Measurements from ENCODE around the gene CELF2. TPM values are rescaled to one million over a fixed set of nuclear protein-coding genes. Genes with fewer than 3 reads are reported as not detected.

CELF2 gene
- total and polyA plus RNA-seq, 2 experiments from 2014 or later: 16.6 to 26.9 TPM

DNA sequence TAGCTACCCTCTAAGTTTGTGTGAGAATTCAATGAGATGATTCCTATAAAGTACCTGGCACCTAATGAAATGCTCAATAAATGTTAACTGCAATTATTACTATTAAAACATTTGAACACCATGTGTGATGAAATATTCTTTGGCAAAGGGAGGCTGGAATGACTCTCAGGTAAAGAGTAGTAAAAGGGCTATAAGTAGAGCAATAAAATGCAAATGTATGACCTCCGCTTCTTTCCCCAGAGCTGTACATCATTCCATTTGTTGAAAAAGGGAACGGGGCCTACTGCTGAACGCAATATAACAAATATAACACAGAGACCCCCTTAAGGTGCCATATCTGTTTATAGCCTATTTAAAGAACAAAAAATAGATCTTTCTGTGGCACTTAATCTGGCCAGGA lies 27.8 kb downstream of the CELF2 start:
- Histone ChIP-seq H3K9me3 (ENCODE audit: low read depth) (no peaks in the 10 kb centered on the region), H3K9me2 (replicated peaks; ENCODE audit: insufficient read depth) (no peaks in the 10 kb centered on the region), H3K79me2 (peaks cover 7% of the 10 kb centered on the region), H3K4me1 (ENCODE audit: insufficient read depth) (no peaks in the 10 kb centered on the region), H3K36me3 (replicated peaks; ENCODE audit: insufficient read depth, low read depth) (no peaks in the 10 kb centered on the region), H3K4me2 (no peak overlapping the region), H3K4me3 (no peak overlapping the region), H4K20me1 (ENCODE audit: insufficient read depth, poor library complexity, severe bottlenecking) (no peaks in the 10 kb centered on the region), H3K27me3 (peaks cover 3% of the 10 kb centered on the region), H3K27ac (no peak overlapping the region), H2AFZ (no peak overlapping the region)
- no peak for TF ChIP-seq EZH2phosphoT487 (IDR thresholded peaks at IDR 0.05; ENCODE audit: low read depth, severe bottlenecking, unreplicated experiment)
- WGBS (ENCODE audit: low lambda C conversion rate, missing lambda C conversion rate): 81% methylated on average over 3 of the region's 3 CpGs
- DNase-seq (ENCODE audit: low spot score): no peak

DNA sequence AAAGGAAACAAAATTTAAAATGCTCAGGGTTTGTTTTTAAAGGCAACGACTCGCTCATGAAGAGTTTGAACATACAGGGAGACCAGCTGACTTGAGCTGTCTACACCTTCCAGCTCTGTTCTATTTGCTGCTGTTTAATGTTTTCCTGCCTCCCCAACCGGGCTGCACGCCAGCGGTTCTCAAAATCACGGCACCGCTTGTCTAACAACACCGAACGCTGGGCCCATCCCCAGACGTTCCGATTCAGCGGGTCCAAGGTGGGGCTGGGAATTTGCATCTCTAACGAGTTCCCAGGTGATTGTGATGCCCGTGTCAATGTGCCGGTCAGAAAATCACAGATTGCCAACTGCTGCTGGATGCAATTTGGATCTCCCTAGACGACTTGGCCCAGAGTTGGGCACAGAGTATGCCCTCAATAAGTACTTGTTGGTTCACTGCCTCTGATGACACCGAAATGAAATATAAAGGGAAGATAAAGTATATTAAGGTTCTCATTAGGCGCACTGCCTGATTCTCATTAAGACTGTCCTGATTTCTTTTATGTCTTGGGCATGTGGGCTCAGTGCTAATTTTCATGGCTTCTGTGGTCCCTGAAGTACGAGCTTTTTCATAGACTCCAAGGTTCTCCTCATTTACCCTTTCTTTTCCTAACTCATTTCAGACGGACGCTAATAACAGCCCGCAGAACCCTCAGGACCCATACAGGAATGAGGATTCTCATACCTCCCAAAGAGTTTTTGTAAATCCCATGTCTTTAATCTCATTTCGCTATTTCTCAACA lies 28.5 kb downstream of the CELF2 start:
- Histone ChIP-seq H3K27me3 (peaks cover 3% of the 10 kb centered on the region), H3K79me2 (peaks cover 3% of the 10 kb centered on the region), H3K4me3 (no peak overlapping the region), H3K4me1 (ENCODE audit: insufficient read depth) (no peaks in the 10 kb centered on the region), H3K4me2 (no peak overlapping the region), H3K9me2 (replicated peaks; ENCODE audit: insufficient read depth) (no peaks in the 10 kb centered on the region), H2AFZ (no peak overlapping the region), H4K20me1 (ENCODE audit: insufficient read depth, poor library complexity, severe bottlenecking) (no peaks in the 10 kb centered on the region), H3K9me3 (ENCODE audit: low read depth) (no peaks in the 10 kb centered on the region), H3K36me3 (replicated peaks; ENCODE audit: insufficient read depth, low read depth) (no peaks in the 10 kb centered on the region), H3K27ac (no peak overlapping the region)
- TF ChIP-seq, protein P1, sequence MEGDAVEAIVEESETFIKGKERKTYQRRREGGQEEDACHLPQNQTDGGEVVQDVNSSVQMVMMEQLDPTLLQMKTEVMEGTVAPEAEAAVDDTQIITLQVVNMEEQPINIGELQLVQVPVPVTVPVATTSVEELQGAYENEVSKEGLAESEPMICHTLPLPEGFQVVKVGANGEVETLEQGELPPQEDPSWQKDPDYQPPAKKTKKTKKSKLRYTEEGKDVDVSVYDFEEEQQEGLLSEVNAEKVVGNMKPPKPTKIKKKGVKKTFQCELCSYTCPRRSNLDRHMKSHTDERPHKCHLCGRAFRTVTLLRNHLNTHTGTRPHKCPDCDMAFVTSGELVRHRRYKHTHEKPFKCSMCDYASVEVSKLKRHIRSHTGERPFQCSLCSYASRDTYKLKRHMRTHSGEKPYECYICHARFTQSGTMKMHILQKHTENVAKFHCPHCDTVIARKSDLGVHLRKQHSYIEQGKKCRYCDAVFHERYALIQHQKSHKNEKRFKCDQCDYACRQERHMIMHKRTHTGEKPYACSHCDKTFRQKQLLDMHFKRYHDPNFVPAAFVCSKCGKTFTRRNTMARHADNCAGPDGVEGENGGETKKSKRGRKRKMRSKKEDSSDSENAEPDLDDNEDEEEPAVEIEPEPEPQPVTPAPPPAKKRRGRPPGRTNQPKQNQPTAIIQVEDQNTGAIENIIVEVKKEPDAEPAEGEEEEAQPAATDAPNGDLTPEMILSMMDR (IDR thresholded peaks at IDR 0.05; ENCODE audit: poor library complexity): no peak
- TF ChIP-seq EZH2phosphoT487 (IDR thresholded peaks at IDR 0.05; ENCODE audit: low read depth, severe bottlenecking, unreplicated experiment): no peak
- no peak for TF ChIP-seq EZH2 (IDR thresholded peaks at IDR 0.05; ENCODE audit: borderline replicate concordance)
- no peak for DNase-seq (ENCODE audit: low spot score)
- WGBS (ENCODE audit: low lambda C conversion rate, missing lambda C conversion rate): 88% methylated on average over 23 of the region's 23 CpGs

DNA sequence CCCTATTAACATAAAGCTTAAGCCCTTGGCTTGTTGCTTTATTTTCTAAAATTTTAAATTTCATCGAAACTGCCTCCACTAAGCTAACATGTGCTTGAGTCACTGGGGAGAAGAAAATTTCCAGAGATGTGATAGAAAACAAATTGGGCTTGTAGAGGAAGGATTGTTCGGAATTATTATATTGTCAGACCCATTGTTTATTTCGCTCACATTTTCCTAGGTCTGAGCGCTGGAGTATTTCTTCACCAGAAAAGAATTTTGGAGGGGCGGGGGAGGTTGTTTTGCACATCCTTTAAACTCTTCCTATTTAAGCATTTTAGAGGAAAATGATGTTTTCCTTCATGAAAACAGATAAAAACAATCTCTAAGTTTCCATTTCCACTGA lies 29.1 kb downstream of the CELF2 start:
- Histone ChIP-seq H3K79me2 (peaks cover 3% of the 10 kb centered on the region), H3K9me2 (replicated peaks; ENCODE audit: insufficient read depth) (no peaks in the 10 kb centered on the region), H3K27ac (no peak overlapping the region), H4K20me1 (ENCODE audit: insufficient read depth, poor library complexity, severe bottlenecking) (no peaks in the 10 kb centered on the region), H3K4me3 (no peak overlapping the region), H3K9me3 (ENCODE audit: low read depth) (no peaks in the 10 kb centered on the region), H3K4me1 (ENCODE audit: insufficient read depth) (no peaks in the 10 kb centered on the region), H3K27me3 (peaks cover 3% of the 10 kb centered on the region), H2AFZ (no peak overlapping the region), H3K36me3 (replicated peaks; ENCODE audit: insufficient read depth, low read depth) (no peaks in the 10 kb centered on the region), H3K4me2 (no peak overlapping the region)
- WGBS (ENCODE audit: low lambda C conversion rate, missing lambda C conversion rate): 96% methylated on average over 5 of the region's 5 CpGs
- TF ChIP-seq, protein P1 (IDR thresholded peaks at IDR 0.05; ENCODE audit: poor library complexity): no peak
- TF ChIP-seq EZH2 (IDR thresholded peaks at IDR 0.05; ENCODE audit: borderline replicate concordance) (no peak), EZH2phosphoT487 (IDR thresholded peaks at IDR 0.05; ENCODE audit: low read depth, severe bottlenecking, unreplicated experiment) (no peak)
- no peak for DNase-seq (ENCODE audit: low spot score)

DNA sequence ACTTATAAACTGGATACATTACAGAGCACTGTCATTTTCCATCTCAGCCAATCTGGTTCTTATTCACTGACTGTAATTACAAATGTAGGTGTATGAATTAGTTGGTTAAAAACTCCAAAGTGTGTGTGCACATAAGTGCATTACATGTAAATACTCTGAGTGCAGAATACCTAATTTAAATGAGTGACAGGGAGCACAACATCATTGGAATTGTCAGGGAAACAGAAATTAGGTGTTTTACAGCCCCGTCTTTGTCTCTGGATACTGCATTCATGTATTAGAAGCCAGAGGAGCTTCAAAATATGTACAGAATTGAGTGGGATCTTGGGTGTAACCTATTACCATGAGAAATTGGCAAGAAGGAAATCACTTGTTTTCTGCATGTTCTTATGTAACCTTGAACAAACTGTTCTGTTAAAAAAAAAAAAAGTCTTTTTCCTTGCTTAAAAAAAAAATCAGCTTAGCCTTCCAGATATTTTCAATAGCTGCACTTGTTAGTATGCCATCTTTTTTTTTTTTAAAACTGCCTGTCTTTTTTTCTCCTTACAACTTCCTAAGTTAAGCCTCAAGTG lies 31.1 kb downstream of the CELF2 start:
- WGBS (ENCODE audit: low lambda C conversion rate, missing lambda C conversion rate): 84% methylated on average over 1 of the region's 1 CpG
- peaks cover 3% of the 10 kb centered on the region for H3K27me3 ChIP-seq
- no peaks in the 10 kb centered on the region for H3K4me1 ChIP-seq (ENCODE audit: insufficient read depth)
- no peak for TF ChIP-seq EZH2phosphoT487 (IDR thresholded peaks at IDR 0.05; ENCODE audit: low read depth, severe bottlenecking, unreplicated experiment)
- TF ChIP-seq EZH2 (IDR thresholded peaks at IDR 0.05; ENCODE audit: borderline replicate concordance): no peak
- TF ChIP-seq, protein P1 (IDR thresholded peaks at IDR 0.05; ENCODE audit: poor library complexity): no peak
- no peak overlapping the region for H2AFZ ChIP-seq
- H3K9me2 ChIP-seq (replicated peaks; ENCODE audit: insufficient read depth): no peaks in the 10 kb centered on the region
- DNase-seq (ENCODE audit: low spot score): no peak
- no peak overlapping the region for H3K4me3 ChIP-seq
- H3K4me2 ChIP-seq: no peak overlapping the region
- no peaks in the 10 kb centered on the region for H4K20me1 ChIP-seq (ENCODE audit: insufficient read depth, poor library complexity, severe bottlenecking)
- H3K36me3 ChIP-seq (replicated peaks; ENCODE audit: insufficient read depth, low read depth): no peaks in the 10 kb centered on the region
- no peaks in the 10 kb centered on the region for H3K9me3 ChIP-seq (ENCODE audit: low read depth)
- H3K27ac ChIP-seq: no peak overlapping the region
- peaks cover 3% of the 10 kb centered on the region for H3K79me2 ChIP-seq

All from hepatocyte (in vitro differentiated cells).